ENCODE results near the gene KCNIP4.

Gene KCNIP4

DNA sequence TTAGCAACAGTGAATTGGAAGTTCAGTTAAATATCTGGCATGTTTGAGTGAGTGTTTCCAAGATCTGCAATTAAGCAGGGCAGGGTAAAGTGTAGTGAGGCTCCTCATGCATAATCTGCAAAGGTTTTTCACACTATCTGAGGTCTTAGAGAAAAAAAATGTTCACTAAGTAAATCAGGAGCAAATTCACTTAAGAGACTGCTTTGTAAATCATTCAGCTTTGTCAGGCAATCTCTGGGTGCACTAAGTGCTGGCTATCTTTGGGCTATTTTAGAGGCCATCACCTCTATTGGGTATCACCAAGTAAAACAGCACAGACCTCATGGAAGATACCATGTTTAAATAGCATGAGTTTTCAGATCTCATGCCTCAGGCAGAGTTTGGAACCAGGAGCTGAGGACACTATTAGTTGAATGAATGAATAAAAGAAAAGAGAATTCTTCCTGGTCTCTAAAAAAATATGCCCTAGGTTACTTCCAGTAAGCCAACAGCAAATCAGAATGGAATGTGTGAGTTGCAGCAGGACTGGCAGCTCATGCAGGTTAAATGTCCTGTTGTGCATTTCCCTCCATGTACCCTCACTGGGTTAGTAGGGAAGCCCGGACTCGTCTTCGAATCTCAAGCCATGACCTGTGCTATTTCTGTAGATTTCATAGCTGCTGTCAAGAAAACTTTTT lies 195.3 kb downstream of the KCNIP4 start:
- no peak for DNase-seq

DNA sequence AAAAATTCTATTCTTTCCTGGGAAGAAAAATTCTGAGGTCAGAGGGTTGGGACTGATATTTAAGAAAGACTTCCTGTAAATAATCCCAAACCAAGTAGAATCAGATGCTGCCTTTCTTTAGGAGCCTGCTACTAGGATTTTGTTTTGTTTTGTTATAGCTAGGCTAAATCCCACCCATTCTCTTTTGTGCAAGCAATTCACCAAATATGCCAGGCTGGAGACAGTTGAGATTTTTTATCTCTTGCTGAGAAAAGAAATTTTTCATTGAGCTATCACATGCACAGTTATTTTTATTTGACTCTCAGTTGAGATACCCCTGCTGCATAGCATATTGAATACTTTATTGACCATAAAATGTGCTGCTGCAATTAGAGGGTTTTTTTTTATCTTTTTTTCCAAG lies 196.0 kb downstream of the KCNIP4 start:
- no peak for DNase-seq

- DNase-seq: no peak
These were observed 198.6 kb downstream of the KCNIP4 start for GRCh38 chr4:21749924-21750323.

DNA sequence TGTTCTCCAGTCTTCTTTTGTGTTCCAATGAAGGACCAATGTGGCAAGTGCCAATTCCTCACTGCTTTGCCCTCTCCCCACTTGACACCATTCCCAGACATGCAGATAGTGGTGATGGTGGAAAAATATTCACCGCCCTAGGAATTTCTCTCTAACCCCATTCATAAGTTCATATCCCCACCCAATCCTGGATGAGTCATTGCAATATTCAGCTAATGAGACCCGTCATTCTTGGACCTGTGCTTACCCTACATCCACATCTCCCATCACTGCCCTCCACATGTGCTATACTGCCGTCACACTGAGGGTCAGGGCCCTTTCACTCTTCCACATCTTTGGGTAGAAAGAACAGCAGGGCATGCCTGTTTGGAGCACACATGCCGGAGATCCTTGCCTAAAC lies 199.2 kb downstream of the KCNIP4 start:
- no peak for DNase-seq

DNA sequence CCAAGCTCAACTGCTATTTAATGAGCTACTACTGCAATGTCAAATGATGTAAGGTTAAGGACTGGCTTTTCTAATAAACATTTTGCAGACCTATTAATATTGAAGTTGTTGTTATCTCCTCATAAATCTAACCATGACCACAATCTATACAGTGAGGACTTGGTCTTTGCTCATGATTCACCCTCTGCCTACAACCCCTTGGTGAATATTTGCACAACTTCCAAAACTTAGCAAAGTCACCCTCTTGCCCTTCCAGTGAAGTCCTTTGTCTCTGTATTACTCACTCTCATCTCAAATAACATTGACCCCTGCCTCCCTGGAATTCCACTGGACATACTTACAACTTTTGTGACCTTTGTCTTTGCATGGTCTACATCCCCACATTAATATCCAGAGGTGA lies 204.5 kb downstream of the KCNIP4 start:
- DNase-seq: no peak

- no peak for DNase-seq
These were observed 206.2 kb downstream of the KCNIP4 start for GRCh38 chr4:21742326-21742725.

DNA sequence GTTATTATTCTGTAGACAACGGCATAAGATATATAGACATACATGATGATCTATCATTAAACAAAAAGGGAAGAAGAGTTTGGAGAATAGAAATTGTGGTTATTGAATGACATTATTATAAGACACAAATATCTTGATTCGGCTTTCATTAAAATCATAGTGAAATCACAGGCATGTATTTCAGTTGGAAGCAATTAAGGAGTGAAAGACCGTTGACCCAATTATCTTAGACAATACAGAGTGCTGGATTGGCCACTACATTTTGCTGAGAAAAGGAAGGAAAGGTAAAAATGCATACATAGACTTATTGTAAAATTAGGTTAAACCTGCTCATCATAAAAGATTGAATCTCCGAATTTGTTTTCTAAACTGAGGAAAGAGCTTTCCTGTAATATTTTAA lies 209.8 kb downstream of the KCNIP4 start:
- DNase-seq: no peak

- DNase-seq: no peak
These were observed 212.7 kb downstream of the KCNIP4 start for GRCh38 chr4:21735866-21736265.

DNA sequence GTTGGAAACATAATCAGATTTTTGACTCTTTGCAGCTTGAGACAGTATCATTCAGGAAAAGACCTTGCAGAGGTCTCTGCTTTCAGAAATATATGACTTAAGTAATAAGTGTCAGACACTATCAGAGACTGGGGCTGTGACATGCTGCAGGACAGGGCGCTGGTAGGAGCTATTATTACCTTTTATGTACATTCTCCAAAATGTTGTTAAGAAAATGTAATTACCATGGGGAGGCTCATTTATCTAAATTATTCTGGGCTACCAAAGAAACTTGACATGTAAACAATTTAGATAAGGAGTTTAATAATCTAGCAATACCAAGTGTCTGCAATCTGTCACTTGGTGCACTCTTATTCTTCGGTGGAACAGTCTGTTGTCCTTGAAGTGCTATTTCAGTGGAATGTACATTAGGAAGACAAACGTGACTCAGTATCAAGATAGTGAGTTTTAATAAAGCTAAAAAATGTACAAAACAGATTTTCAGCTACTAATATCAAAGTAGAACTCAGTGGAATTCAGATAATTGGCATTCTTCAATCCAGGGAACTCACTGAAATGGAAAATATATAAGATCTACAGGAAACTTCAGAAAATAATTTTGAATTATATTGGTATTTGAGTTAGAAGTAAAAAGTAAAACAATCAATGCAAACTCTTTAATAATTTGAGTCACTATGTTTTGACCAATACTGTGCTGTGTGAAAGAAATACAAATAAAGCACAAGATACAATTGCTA lies 214.5 kb downstream of the KCNIP4 start:
- DNase-seq: no peak

- DNase-seq: no peak
These were observed 220.3 kb downstream of the KCNIP4 start for GRCh38 chr4:21728304-21728703.

- no peak for DNase-seq
These were observed 222.2 kb downstream of the KCNIP4 start for GRCh38 chr4:21726255-21726815.

- DNase-seq: no peak
These were observed 226.3 kb downstream of the KCNIP4 start for GRCh38 chr4:21722157-21722839.

DNA sequence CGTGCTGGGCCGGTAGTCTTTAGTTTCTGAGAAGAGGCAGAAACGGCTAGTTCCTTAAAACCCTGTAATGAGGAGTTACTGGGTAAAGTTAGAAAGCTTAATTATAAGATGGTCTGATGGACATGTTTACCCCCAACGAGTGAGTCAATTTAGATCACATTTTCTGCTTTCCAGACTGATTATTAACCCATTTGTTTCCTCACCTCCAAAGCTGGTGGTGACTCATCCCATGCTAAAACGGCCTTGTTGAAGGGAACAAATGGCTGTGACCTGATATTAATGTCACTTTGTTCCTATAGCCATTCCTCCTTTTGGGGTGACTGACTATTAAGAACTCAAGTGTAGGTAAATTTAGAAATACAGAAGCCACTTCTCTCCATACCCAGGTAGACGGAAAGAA lies 232.0 kb downstream of the KCNIP4 start:
- DNase-seq: no peak

- no peak for DNase-seq
These were observed 238.3 kb downstream of the KCNIP4 start for GRCh38 chr4:21710179-21710835.

DNA sequence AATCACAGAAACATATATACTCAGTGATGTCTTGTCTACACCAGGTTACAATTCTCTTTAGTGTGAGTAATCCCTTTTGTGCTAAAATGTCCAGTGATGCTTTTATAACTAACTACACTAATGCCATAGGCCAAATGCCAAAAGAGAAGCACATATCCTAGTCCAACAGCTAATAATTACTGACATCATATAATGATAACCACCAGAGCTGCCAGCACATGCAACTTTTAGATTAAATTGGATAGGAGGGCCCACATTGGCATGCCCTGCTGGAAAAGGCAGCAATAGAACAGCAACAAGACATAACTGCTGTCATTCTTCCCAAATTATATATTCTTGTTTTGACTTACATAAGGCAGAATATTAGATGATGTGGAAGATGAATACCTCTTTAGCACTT lies 238.8 kb downstream of the KCNIP4 start:
- no peak for DNase-seq

GRCh38 chr4:21709031-21709430 lies 239.5 kb downstream of the KCNIP4 start:
- DNase-seq: no peak

DNA sequence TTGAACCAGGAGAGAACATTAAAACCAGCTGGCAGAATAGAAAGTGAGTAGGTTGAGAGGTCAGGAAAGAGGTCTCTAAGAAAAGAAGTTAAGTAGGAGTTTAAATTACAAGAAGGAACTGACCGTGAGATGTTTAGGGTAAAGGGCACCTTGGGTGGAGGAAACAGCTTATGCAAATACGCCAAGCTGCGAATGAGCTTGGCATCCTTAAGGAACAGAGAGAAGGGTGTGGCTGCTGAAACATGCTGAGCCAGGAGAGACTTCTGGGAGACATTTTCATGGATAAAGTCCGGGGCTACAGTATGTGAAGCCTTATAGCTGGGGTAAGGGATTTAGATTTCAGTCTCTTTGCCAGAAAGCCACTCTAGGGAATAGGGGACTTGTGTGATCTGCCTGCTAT lies 249.1 kb downstream of the KCNIP4 start:
- no peak for DNase-seq

DNA sequence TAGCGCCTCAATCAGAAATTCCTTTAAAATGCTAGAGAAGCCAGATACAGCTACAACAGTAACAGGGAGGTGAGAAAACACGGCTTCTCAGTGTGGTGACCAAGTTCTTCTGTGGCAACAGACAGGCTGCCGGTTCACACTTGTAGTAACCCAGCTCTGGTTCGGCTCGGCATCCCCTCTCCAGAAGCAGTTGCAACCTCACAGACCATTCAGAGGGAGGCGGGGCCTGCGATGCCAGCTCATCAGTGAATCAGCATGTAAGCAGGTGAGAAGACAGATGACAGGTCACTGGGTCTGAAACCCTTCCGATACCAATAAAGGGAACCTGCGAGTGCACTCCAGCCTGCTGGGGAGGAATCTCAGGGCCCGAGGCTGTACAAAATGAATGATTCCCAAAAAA lies 251.0 kb downstream of the KCNIP4 start:
- peak; percentile 40 for DNase-seq

DNA sequence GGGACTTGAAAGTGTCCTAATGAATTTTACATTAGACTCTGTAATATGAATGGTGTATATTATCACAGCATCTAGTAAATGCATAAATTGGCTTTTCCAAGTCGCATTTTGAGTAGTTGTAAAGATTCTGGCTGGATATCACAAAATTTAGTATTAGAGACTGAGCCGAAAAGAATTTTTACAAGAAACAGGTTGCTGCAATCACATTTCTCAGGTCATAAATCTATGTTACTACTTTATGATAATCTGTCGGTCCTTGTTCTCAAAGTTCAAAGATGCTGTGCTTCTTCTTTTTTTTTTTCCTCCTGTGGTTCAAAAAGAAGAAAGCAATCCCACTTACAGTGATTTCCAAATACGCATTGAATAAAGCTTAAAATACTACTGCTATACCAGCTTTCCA lies 253.4 kb downstream of the KCNIP4 start:
- DNase-seq: no peak

- no peak for DNase-seq
These were observed 256.3 kb downstream of the KCNIP4 start for GRCh38 chr4:21692241-21692640.

- no peak for DNase-seq
These were observed 259.8 kb downstream of the KCNIP4 start for GRCh38 chr4:21688596-21689265.

- no peak for DNase-seq
These were observed 262.7 kb downstream of the KCNIP4 start for GRCh38 chr4:21685911-21686310.
